HG02623 (cell line): ENCODE results near the gene SYTL4.

Experiments
- ATAC-seq: cut with Tn5 transposase; IDR thresholded peaks from one replicate; pipeline ENCODE4 v1.9.1; 2021; ENCODE audit warnings: moderate library complexity; ENCODE audit not compliant: unreplicated experiment

The SYTL4 gene

DNA sequence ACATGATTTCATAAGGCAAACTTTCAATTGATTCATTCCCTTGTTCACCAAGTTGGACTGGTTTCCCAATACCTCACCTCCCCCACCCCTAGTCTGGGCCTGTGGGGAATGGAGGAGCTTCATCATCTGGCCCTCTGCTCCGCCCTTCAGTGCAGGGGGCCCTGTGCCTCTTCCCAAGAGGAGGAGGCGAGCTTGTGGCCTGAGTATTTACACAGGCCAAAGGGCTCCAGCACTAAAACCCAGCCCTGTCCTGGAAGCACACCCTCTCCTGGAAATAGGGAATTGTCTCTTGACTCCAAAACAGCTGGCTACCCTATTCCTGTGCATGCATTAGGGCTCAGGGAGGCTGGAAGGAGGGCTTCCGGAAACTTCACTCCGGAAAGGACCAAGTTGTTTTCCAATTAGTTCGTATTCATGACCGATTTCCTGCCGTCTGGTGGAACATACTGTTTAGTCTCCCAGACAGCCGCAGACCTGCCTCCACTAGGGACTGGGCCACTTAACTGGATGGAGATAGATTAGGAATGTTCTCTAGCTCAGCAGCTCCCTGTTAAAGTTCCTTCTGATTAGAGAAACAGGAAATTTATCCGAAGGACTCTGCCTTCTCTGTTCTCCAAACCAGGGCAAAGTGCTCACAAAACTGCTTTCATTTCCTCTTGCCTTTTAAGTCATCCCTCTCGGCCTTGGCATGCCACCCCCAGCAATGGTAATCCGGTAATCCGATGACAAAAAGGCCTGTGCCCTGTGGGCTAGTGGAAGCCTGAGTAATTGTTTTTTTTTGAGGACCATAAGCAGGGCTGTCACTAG lies 82.2 kb downstream of the SYTL4 start:
- ATAC-seq = no peak

DNA sequence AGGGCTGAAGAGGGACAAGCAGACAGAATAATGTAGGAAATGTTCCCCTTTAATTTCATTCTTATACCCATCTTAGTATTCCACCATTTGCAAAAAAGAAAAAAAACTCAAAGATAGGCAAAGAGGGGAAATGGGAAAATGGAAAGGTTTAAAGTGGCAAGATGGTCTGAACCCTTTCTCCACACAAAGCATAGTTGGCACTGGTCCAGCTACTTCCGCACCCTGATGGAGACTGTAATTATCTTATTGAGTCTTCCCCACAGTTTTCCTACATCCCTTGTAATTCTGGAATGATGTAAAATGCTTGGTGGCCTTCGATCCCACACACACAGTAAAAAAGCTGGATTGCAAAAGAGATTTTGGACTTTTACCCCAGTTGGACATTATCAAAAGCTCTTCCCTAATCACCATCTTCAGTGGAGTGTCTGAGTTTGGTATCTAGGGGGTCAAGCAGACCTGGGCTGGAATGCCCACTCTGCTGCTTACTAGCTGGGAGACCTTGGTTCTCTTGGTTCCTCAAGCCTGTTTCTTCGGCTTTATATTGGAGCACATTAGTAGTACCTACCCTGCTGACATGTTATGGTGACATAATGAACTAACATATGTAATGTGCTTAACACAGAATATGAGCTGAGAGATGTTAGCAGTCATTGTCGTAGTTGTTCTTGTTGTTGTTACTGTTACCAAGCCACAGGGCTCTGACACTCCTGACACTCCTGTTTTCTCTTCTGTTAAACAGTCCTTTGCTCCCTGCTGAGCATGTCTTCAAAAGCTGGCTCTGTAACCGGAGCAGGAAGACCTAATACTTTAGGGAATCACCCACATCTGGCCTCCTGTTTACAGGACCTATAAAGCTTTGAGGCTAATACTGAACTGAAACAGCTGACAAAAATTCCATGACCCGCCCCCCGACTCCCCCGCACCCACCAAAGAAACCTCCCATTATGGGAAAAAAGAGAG lies 83.2 kb downstream of the SYTL4 start:
- ATAC-seq = no peak

DNA sequence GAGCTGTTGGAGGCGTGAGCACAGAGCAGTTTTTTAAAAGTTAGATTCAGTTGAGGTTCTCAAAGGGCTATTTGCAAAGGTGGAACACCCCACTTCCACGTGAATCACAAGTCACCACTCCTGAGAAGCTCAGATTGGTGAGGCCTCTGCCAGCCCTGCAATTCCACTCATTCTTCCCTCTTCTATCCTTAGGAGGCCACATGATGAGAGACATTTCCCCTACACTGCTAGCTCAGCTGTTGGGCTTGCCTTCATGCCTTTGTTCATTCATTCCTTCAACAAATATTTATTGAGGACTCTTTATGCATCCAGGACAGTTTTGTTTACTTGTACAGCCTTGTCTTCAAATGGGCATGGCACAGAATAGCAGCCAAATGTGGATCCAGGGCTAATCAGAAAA lies 84.2 kb downstream of the SYTL4 start:
- ATAC-seq = no peak

DNA sequence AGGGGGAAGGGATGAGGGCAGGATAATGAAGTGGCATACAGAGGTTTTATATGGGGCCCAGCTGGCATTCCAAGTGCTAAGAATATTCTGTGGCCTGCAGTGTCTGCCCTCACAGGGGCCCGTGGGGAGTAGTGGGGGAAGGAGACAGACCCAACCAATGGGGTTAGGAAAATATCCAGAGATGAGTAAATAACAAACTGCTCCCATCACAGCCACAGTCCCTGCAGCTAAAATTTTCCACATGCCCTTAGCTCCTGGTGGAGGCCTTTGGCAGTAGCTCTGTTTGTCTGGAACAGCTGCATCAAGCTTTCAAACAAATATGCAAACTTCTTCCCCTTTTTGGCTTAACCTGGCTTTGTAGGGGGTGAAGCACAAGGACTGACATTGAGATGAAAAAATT lies 84.8 kb downstream of the SYTL4 start:
- ATAC-seq = no peak

DNA sequence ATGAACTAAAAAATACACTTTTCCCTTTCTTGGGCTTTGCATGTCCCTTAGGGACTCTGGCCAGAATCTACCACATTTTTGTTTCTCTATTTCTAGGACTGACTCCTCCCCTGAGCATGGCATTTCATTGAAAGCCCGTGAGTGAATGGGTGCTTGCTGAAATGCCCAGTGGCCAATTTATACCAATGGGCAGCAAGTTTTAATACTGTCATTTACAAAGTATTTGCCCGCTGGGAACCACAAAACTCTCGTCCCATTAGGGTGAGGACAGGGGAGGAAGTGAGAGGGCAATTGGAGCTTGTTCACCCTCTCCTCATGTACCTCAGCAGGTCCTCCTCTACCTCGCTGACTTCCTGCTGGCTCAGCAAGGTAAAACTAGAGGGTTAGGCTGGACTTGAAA lies 86.8 kb downstream of the SYTL4 start:
- no peak for ATAC-seq

DNA sequence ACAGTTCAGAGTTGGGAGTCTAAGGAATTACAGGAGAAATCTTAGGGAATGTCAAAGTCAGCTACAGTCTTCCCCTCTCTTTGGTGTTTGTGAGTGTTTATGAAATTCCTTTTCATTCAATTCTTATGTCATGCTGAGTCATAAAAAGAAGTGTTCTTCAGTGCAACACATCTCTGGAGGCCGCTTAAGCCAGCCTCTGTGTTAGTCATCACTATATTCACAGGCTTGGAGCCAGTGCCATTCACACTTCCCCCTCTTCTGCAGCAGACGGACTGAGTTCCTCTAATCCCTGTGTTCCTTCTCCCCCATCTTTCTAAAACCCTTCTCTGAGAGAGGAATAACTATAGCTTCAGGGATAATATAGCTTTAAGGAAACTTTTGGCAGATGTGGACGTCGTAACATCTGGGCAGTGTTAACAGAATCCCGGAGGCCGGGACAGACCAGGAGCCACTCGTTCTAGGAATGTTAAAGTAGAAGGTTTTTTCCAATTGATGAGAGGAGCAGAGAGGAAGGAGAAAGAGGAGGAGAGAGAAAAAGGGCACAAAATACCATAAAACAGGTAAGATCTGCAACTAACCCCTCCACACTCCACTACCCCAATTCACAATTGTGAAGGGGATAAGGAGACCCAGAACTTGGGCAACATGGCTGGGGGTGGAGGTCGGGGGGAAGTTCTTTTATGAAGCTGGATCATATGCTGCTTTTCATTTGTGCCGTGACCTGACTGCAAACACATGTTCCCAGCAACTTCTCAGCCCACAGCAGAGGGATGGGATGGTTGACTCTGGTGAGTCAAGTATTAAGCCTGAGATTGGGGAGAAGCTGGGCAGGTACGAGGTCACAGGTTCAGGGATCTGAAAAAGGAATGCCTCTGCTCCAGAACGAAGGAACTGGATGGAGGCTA lies 87.7 kb downstream of the SYTL4 start, which contains the start of gene SRPX2:
Gene SRPX2 (plus strand): TSS at position 244 of the 905 bp plus-strand sequence. CDS start 2,124 bp downstream, outside the sequence.
- no peak for ATAC-seq

DNA sequence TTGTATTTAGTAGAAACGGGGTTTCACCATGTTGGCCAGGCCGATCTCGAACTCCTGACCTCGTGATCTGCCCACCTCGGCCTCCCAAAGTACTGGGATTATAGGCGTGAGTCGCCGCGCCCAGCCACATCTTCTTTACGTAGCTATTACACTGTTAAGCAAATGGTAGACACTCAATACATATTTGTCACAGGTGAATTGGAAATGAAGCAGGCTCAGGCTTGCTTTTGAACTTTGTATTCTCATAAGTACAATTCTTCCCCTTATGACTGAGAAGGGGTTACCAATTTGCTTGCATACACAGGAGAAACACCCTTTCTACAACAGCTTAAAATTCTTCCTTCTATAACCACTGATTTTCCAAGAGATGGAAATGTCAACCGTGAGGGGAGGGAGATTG lies 88.7 kb downstream of the SYTL4 start:
- ATAC-seq = no peak

DNA sequence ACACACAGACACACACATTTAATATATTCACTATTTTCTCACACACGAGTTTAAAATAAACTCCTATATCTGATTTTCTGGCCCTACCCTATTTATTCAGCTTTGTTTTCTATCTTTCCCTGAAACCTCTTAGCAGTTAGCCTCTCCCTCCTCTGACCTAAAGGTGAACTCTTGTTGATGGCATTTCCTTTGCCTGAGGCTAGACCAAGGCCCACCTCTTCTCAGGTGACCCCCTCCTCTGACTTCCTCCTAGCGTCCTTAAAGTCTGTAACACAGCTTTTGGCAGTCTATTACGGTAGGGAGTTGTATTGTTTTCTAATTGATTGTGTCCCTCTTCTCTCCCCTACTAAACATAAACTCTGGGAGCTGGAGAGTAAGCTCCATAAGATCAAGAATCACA lies 89.6 kb downstream of the SYTL4 start:
- ATAC-seq = no peak

DNA sequence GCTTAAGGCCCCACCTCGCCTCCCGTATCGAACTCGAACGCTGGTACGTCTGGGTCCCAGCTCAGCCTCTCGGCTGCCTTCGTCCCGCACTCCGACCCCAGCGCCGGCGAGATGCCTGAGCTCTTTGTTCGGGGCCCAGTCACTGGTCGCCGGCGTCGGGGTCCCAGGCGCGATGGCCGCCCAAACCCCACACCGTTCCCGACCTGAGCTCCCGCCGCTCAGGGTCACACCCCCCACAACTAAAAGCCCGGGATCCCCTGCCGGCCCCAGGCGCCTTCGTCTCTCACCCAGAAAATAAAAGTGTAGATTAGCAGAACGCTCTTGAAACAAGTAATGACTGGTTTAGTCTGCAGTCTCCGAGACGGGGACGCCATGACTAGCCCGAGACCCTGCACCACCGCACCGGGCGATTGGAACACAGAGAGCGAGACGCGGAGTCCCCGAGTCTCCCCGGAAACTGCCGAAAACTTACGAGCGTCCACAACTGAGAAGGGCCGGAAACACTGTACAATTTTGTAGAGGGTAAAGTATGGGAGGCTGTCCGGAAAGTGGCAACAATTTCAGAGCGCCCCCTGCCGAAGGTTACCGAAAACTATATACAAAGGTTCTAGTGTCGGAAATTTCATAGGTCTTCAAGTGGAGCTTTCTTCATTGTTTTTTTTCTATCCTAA lies 95.5 kb downstream of the SYTL4 start, which contains the start of gene TSPAN6:
Gene TSPAN6 (minus strand): TSS at position 486 of the 671 bp plus-strand sequence. CDS start 112 bp downstream, at position 374.
- ATAC-seq = peak; percentile 100

DNA sequence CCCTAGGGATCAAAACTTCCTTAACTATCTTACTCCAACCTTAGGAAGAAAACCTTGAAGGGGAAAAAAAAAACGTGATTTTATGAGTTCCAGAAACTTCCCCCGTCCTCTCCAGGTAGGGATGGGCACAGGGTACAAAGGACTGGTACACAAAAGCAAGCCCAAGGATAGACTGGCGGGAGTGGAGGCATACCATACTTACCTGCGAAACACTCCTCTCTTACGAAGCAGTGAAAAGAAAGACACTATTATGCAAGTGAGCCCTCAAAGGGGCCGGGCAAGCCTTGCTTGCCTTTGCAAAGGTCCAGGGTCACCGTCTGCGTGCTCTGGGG lies 96.0 kb downstream of the SYTL4 start:
- no peak for ATAC-seq

DNA sequence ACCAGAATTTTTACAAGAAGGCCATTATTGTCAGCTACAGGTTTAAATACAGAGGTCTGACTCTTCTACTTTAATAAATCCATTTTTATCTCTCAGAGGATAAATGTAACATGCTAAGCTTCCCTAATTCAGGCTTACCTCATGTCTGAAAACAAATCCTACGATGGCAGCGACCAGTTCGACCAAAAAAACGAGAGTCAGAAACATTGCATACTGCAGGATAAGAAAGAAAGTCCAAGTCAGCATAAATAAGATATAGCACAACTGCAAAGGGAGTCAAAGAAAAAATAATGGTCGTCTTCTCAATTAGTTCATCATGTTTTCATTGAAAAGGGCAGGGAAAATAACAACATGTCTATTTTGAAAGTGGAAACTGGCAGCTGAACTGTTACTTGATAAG lies 96.9 kb downstream of the SYTL4 start:
- ATAC-seq = no peak

DNA sequence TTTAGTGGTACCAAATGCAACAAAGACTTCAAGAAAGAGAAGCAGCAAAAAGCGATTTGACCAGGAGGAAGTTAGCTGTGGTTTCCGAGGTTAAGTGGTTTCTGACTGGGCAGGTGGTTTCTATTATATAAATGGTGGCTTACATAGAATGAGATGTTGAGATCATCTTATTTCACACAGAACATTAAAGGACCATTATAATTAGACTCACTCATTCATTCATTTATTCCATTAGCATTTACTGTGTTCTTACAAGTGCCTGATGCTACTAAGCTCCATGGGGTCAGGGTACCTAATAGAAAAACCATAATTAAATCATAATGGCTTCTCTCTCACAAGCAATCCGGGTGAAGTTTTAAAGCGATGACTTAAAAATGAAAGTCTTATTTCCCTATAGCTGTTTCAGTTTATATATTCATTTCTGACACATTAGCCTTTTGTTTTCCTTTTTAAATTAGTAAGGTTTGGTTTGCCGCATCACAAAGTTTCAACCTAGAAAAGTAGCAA lies 105.9 kb downstream of the SYTL4 start:
- ATAC-seq = peak; percentile 91
